ENCODE results near the gene BANP.

GRCh38 chr16:87956365-87957231 lies 5.4 kb downstream of the BANP start:
- TF ChIP-seq CTCF (IDR thresholded peaks at IDR 0.05) (no peak), EP300 (IDR thresholded peaks at IDR 0.05) (no peak), POLR2A (IDR thresholded peaks at IDR 0.05; ENCODE audit: low read depth) (no peak), POLR2AphosphoS5 (IDR thresholded peaks at IDR 0.05) (no peak)

Measured in esophagus muscularis mucosa (tissue), 4 donors.